ENCODE data around the gene HOXC11.

HOXC11 gene

DNA sequence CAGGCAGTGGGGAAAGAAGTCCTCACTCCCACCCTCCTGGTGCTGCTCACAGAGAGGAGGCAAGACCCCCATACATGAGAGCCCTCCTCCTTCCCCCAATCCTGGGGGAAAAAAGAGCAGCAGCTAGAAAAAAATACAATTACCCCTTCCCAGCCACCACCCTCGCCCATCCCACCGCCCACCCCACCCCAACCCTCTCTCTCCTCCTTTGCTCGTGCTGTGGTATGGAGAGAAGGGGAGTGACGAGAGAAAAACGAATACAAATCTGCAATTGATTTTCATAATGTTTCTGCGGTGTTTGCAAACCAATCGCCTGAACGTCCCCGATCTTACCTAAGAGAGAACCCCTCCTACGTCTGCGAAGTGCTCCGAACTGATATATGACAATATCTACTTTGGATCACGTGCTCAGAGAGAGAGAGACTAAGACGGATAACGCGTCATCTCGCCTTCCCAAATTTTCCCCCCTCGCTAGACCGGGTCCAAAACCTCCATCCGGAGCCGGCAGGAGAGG is at the start of gene HOXC11:
HOXC11 (plus strand) TSS at position 405 of the 514 bp plus-strand sequence. CDS start 116 bp downstream, outside the sequence.
- no peak for DNase-seq

DNA sequence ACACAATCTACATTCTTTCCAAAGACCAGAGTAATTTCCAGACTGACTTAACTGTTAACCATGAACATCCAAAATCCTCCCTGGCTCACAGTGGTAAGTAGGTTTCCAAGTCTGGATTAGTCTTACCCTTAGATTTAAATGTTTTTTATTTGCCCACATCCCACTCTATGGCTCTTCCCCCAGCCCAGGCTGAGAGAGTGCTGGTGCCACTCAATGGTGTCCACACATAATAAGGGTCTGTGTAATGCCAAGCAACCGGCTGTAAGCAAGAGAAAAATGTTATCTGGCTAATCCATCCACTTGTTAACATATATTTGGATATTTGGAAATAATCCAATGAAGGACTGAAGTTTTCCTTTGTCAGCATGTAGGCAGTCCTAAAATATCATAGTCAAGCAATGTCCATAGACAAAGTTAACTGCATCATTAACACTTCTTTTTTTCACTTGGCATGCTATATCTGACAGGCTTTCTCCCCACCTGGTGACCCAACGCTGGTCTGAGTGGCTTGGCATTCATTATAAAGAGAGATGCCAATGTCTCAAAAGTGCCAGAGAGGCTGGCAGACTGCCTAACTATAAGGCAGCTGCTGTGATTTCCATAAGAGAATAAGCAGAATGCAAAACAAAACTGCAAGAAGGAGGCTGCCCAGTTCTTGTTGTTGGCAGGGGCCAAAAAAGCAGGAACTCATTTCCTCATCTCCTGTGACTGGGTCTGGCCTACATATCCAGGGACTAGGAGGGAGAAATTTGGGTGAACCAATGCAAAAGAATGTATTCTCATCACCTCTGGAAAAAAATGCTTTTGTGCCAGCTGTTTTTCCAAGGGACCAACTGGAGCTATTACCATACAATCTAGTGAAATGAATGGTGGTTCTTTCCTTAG is 48.2 kb upstream of the HOXC11 start:
- DNase-seq = peak in 1 of 2 experiments; percentile 29

DNA sequence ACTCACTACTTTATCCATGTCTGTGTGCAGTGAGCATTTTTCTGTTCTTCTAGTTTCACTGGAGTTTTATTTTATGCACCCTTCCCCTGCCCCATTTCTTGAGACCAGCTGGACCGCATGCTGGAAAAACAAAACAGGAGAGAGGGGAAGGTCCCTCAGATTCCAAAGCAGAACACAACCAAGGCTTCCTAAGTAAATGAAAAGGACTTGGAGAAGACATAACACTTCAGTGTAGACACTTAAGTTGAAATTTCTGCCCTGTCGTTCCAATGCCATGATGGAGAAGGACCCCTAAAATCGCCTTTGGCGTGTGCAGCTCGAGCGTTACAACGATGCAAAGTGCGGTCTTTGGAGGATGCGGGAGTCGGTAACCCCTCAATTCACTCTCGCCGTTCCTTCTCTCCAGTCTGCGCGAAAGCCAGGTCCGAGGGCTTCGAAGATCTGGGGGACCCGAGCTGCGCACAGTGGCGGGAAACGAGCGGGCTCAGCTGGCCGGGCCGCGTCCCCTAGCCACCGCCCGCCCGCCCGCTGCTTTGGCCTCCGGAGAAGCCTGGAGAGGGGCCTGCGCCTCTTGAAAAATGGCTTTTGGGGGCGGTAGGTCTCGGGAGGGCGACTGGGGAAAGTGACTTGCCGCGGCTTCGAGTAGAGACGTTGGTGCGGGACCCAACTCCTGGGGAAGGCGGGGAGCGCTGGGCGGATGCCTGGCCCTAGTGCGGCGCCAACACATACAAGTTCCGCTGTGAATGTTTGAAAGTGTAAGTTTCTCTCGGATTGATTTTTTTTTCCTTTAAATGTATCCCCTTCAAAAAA is 45.5 kb upstream of the HOXC11 start:
- DNase-seq = no peak

DNA sequence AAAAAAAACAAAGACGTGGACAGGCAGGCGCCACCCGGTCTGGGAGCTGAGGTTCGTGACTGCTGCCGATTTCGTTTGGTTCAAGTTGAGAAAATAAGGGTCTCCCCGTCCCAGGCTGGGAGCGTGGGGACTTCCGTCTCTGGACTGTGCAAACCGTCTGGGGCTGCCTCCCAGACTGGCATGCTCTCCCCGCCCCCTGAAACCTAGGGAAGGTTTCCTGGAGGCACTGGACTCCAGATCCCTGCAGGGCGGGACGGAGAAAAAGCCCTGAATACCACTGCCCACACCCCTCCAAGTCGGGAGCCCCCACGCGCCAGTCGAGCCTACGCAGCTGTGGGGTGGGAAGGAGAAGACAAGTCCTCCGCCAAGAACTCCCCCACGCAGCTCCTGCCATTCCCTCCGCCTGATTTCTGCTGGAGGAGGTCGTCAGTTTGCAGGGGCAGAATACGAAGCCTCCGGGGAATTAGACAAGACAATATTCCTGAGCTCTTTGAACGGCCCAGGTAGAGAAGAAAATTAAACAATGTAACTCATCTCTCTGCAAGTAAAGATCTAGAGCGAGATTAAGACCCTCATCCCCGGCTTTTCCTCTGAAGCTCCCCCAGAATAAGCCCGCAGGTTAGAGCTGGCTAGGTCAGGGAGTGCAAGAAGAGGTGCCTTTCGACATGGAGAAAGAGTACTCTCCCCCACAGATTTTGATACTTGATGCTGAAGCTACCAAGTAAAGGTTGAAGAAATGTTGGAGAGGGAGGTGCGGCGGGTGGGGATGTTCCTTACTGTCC is 44.7 kb upstream of the HOXC11 start:
- DNase-seq = no peak

DNA sequence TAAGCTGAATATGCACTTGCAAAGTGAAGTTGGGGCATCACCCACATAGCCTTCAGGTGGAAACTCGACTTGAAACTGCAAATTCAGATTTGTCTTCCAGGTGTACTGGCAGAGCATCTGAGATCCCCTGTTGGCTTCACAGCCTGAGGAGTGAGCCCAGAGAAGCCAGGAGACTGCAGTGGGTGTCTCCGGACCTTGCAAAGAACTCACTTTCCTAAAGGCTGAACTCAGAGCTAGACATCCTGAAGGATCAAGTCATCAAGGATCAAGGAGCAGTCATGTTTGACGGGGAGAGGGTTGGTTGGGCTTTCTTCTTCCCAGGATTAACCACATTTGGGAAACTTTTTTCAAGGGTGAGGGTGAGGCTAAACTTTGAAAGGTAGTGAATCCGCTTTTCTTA is 43.4 kb upstream of the HOXC11 start:
- DNase-seq = no peak

DNA sequence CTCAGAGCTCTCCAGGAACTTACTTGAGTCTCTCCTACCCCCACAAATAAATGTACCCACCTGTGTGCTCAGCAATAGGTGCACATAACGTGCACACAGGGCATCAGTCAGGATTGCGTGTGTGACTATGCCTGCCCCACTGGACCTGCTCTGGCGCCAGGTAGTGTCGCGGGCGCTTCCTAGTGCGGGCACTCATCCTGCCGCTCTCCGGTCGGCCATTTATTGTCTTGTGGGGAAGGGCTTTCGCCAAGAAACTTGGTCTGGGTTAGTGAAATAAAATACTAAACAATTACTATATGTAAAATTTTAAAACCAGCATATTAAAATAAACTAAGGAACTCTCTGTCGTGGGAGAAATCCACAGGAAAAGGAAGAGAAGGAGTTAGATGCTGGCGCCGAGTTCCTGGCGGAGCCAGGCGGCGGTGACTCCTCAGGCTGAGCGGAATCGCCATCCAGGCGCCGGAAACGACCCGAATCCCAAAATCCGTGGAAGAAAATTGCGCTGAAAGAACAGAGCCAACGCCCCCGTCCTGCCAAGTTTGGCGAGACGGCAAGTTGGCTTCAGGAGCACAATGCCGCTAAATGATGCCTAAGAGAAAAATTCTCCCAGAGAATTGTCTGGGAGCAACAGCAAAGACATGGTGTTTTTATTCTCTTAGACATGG is 42.2 kb upstream of the HOXC11 start:
- no peak for DNase-seq

DNA sequence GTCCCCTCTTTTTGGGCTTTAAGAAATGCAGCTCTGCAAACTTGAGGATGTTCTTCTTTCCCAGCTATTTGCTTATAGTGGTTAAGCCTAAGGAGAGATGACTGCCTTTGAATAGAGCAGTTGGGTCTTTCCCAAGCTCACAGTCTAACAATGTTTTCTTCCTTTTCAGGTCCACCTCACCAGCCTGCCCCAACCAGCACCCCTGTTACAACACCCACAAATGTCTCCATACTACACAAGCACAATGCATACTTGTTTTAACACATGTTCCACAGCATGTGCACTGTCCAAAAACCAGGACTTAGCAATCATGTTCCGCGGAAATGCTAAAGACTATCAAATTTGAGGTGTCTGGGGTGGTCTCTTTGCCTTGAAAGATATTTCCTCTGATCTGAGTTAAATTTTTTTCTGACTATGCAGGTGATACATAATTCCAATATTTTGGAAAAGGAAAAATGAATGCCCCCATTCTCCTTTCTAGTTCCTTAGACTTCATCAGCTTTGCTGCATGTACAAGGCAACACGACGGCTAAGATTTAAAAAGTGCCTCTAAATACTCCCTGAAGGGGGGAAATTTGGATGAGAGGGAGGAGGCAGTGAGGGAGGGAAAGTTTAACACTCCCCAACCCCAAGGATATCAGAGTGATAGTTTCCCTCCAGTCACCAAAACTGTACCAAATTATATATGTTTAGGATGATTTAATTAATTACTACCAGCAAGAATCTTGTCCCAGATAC is 40.9 kb upstream of the HOXC11 start:
- no peak for DNase-seq

DNA sequence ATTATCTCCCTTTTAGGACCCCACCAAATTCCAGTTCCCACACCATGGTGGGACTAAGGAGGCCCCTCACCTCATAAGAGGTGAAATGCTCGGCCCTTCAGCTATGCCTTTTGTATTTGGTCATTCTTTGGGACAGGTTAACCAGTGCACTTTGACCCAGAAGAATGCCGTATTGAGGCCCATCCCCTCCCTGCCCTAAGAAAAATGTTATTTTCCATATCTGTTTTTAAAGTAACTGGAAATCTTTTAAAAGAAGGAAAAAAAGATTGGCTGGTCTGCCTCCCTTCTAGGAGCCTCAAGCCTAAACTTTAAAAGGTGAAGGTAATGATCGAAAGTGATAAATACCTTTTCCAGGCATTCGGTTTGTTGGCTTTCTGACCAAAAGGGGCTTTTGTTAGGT is 40.0 kb upstream of the HOXC11 start:
- DNase-seq = no peak

DNA sequence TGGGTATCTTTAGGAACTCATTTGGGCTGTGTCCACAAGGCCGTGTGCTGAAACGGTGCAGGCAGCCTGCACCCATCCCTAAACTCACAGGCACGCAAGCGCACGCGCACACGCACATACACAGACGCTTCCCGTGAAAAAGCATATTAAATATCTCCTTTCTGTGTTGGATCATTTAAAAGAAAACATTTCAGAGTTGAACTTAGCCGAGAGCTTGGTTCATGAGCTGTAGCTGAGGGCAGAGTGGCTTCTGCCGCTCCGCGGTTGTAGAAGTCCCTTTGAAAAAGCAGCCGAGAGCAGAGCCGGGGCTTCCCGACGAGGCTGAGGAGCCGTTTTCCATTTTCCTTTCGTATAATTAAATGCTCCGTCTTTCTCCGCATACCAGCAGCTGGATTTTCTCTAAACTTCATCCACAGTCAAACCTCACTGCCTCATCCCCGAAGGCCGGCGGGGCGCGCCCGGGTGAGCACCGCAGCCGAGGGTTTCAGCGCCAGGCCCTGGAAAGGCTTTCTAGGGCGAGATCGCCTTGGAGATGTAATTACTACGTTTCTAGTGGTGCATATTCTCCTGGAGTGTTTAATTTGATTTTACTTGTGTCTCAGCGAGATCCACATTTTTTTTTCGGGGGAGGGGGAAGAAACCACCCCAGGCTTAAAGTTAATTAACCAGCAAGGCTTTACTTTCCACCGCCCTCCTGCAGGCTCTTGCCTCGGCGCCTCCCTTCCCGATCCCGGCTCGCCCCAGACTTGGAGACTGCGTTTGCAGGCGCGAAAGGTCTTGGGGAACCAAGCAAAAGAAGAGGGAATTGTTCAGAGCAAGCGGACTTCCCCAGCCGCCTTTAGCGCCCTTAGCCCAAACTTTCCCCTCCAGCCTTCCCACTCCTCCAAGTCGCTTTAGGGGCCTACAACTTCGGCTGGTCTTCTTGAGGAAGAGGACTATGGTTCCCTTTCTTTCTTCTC is 37.3 kb upstream of the HOXC11 start:
- DNase-seq = no peak

DNA sequence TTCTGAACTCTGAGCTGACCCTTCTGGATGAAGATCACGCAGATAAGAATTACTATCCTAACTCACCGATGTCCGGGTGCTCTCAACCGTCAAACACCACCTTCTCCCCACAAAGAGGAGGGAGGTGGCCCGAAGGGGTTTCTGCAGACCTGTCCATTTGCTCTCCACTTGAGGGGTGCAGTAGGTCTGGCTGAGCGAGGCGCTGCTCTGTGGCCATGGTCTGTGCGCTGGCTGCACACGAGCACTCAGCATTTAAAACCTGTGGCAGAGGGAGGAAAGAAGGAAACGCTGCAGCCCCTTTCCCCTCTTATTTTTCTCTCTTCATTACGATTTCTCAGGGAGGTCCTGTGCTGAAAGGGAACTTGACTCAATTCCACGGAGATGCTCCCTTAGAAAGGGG is 35.8 kb upstream of the HOXC11 start:
- no peak for DNase-seq

DNA sequence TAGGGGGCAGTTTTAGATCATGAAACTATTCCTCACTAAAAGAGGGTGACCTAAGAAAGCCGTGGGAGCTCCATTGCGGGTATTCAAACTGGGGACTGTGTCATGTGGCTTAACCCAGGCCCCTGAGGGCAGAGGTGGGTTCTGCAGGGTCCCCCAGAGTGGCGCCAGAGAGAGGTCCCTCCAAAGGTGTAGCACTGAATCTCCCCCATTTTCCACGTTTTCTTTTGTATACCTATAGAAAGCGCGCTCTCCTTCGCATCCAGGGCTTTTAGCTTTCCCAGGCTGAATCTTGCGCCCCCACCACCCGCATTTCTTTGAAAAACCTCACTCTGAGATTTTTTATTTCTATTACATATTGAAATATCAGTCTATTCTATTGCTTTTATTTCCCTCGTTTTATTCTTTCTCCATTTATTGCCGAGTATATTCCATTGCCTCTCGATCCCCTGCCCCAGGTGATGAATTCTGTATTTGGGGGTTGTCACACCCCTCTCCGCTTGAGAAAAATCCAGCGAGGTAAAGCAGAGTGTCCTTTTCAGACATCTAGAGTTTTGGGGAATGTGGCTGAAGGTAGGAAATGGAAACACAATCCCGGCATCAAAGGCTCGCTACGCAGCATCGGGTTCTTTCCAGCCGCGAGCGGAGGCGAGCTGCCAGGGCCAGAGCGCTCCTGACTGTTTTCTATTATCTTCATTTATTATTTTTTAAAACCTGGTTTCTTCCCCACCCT is 35.2 kb upstream of the HOXC11 start:
- no peak for DNase-seq

DNA sequence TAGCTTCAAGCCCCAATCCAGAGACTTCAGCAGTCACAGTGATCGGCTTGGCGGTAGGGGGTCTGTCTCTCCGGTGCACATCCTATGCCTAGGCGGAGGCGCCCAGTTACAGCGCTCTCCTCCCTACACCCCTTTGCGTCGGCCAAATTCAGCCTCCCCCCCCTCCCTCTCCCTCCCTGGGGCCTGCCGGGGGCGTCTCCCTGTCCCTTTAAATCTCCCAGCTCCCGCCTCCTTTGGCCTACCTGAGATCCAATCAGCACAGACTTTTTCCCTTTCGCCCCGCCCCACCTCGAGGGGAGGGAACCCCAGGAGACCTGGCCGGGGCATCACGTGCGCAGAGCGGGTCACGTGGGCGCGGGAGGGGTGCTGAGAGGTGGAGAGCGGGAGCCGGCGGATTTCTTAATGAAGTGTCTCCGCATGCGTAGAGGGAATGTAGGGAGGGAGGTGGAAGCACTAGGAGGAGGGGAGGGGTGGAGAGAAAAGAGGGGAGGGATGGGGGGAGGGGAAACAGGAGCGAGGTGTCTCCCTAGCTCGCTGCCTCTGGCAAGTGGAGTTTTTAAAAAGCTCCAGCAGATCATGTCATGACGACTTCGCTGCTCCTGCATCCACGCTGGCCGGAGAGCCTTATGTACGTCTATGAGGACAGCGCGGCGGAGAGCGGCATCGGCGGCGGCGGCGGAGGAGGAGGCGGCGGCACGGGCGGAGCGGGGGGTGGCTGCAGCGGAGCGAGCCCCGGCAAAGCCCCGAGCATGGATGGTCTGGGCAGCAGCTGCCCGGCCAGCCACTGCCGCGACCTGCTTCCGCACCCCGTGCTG is 34.4 kb upstream of the HOXC11 start, which contains the start of gene HOXC13:
HOXC13 (plus strand) TSS at position 506 of the 815 bp plus-strand sequence; CDS start at position 582, 76 bp downstream.
- DNase-seq = peak; percentile 99 to 100

DNA sequence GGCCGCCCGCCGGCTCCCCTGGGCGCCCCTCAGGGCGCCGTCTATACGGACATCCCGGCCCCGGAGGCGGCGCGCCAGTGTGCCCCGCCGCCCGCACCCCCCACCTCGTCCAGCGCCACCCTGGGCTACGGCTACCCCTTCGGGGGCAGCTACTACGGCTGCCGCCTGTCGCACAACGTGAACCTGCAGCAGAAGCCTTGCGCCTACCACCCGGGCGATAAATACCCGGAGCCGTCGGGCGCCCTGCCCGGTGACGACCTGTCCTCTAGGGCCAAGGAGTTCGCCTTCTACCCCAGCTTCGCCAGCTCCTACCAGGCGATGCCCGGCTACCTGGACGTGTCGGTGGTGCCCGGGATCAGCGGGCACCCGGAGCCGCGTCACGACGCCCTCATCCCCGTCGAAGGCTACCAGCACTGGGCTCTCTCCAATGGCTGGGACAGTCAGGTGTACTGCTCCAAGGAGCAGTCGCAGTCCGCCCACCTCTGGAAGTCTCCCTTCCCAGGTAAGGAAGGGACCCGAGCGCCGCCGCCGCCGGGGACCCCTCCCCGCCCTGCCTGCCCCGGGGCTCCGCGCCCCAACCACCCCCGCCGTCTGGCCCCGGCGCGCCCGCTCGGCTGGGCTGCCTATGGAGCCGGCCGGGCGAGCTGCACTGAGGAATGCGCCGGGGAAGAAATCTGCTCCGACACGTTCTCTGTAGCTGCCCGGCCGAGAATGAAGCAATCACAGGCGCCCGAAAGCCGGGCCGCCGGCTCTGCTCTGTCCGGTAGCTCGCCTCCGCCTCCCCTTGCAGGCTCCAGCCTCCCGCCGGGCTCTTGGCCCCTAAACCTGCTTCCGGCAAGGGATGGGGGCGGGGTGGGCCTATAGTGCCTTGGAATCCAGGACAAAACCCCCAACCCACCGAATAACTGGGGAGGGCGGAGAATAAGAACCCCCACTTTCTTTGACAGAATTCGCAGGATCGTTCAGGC is 33.5 kb upstream of the HOXC11 start:
- DNase-seq = no peak

DNA sequence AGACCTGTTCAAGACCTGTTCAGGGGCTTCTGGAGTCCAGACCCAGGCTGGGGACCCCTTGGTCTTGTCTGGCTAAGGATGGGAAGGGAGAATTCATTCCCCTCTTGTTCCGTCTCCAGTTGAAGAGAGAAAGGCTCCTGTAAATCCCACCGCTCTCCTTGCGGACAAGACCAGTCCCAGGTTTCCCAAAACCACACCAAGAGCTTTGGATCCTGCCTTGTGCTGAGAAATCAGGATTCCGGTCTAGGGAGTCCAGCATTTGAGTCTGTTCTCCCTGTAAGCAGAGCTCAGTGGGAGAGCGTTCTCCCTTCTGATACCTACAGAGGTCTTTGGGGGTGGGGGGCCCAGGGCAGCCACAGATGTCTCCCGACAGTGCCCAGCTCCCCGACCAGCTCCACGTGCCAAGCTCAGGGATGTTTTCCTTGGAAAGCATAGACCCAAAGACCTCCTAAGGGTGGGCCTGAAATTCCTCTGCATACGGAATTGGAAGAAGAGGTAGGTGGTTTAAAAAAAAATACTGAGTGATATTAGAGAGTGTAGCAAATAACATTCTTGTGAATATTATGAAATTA is 32.4 kb upstream of the HOXC11 start:
- DNase-seq = no peak

DNA sequence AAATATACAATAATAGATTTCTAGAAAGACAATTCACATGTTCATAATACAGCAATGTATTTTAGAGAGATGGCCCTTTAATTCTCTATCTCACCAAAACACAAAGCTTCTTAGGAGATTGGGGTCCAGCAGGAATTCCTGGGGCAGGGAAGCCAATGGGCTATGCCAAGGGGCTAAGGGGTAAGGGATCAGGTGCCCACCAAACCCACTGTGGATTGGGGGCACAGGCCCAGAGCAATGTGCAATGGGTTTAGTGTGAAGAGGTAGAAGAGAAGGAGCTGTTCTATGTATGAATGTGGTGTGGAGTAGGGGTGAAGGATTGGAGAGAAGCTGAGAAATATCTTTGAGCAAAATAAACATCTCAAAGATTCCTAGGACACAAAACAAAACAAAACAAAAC is 31.7 kb upstream of the HOXC11 start:
- no peak for DNase-seq

DNA sequence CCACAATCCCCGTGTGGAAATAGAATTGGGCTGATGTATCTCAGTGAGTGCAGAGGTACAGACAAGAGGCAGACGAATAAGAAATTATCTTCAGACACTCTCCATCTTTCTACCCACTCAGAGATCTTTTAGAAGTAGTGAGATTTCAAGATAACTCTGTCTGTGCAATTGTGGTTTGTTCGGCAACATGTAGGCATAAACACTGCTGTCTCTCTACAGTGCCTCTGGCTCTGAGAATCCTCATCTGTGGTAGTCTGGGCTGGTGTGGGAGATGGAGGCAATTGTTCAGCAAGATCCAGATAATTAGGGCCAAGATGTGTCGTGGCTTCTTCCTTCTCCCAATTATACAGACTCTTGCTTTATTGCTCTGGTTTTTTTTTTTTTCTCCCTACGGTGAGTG is 31.2 kb upstream of the HOXC11 start:
- DNase-seq = no peak

DNA sequence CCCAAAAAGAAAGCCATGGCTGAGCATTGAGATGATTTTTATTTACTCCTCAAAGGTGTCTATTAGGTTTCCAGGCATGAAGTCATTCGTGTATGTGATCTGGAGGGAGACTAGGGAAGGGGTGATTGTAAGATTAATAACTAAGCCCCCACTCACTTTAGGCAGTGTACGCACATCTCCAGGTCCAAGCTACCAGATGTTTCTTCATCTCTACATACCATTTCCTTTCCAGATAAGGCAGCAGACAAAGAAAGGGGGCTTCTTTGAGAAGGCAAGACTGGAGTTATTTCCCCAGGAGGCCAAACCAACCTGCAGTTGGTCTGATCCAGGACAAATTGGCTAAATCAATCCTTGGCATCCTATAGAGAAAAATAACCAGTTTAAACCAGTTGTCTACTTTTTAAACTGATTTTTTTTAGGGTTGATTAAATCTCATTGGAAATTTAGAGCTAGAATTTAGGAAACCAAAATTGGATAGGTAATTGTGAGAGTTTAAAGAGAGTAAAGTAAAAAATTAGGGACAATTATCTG is 30.4 kb upstream of the HOXC11 start:
- DNase-seq = no peak
